Caki2 (cell line): Measurements from ENCODE around the gene CD58. TPM values are rescaled to one million over a fixed set of nuclear protein-coding genes. Genes with fewer than 3 reads are reported as not detected.

Experiments
- DNase-seq: peaks from one replicate; pipeline ENCODE4 v3.0.0-alpha.2; 2015; ENCODE audit warnings: low read depth
- in situ Hi-C: cut with HindIII; loops from 2 replicates; pipeline ENCODE4 v1.10.0; 2016; ENCODE audit warnings: low sequenced_read_pairs, low pct_unique_long_range_greater_than_20kb, mixed read lengths
- total RNA-seq: library from RNA; depleted of rRNA; stranded (reverse); fragments of >200 nt; shearing (Covaris generic); gene quantifications from 2 replicates; pipeline ENCODE4 v1.2.3, GENCODE V29; 2014; ENCODE audit warnings: low replicate concordance

CD58 gene
- total RNA-seq, 1 experiment from 2014 or later: 17.5 TPM

GRCh38 chr1:116490588-116490987 lies 80.2 kb downstream of the CD58 start:
- no peak for DNase-seq
- in situ Hi-C loops: no loop called here

- in situ Hi-C loops: no loop called here
- peak; percentile 81 for DNase-seq
Measured at GRCh38 chr1:116489231-116489697, 81.6 kb downstream of the CD58 start.

GRCh38 chr1:116488071-116488470 lies 82.8 kb downstream of the CD58 start:
- in situ Hi-C loops: no loop called here
- no peak for DNase-seq

- in situ Hi-C loops: no loop called here
- no peak for DNase-seq
Measured at GRCh38 chr1:116487583-116487982, 83.2 kb downstream of the CD58 start.

GRCh38 chr1:116487031-116487430 lies 83.8 kb downstream of the CD58 start:
- DNase-seq: no peak
- in situ Hi-C loops: no loop called here

GRCh38 chr1:116486424-116486823 lies 84.4 kb downstream of the CD58 start:
- in situ Hi-C loops: no loop called here
- DNase-seq: no peak

- in situ Hi-C loops: no loop called here
- DNase-seq: no peak
Measured at GRCh38 chr1:116485976-116486375, 84.8 kb downstream of the CD58 start.

- in situ Hi-C loops: no loop called here
- DNase-seq: peak; percentile 61
Measured at GRCh38 chr1:116485071-116485735, 85.6 kb downstream of the CD58 start.

GRCh38 chr1:116483481-116484309 lies 87.1 kb downstream of the CD58 start:
- no peak for DNase-seq
- in situ Hi-C loops: no loop called here

- no peak for DNase-seq
- in situ Hi-C loops: no loop called here
Measured at GRCh38 chr1:116482490-116482889, 88.3 kb downstream of the CD58 start.

GRCh38 chr1:116481934-116482333 lies 88.9 kb downstream of the CD58 start:
- no peak for DNase-seq
- in situ Hi-C loops: no loop called here

GRCh38 chr1:116478621-116479020 lies 92.2 kb downstream of the CD58 start:
- in situ Hi-C loops: no loop called here
- no peak for DNase-seq

GRCh38 chr1:116477429-116477828 lies 93.4 kb downstream of the CD58 start:
- in situ Hi-C loops: no loop called here
- no peak for DNase-seq

- in situ Hi-C loops: no loop called here
- no peak for DNase-seq
Measured at GRCh38 chr1:116476321-116476720, 94.5 kb downstream of the CD58 start.

- no peak for DNase-seq
- in situ Hi-C loops: no loop called here
Measured at GRCh38 chr1:116475850-116476218, 95.0 kb downstream of the CD58 start.

- peak; percentile 79 for DNase-seq
- in situ Hi-C loops: no loop called here
Measured at GRCh38 chr1:116474921-116475849, 95.6 kb downstream of the CD58 start.

GRCh38 chr1:116472431-116472961 lies 98.3 kb downstream of the CD58 start:
- DNase-seq: peak; percentile 87
- in situ Hi-C loops: no loop called here

- DNase-seq: no peak
- in situ Hi-C loops: no loop called here
Measured at GRCh38 chr1:116471241-116471640, 99.6 kb downstream of the CD58 start.
